HG03135 (cell line): Measurements from ENCODE around the gene OST4.

Experiments used
- ATAC-seq: cut with Tn5 transposase; IDR thresholded peaks from one replicate; pipeline ENCODE4 v1.9.1; 2021; ENCODE audit warnings: mild to moderate bottlenecking, moderate library complexity; ENCODE audit not compliant: unreplicated experiment

OST4 gene

GRCh38 chr2:27027211-27027651, 44.2 kb downstream of the OST4 start:
- no peak for ATAC-seq

DNA sequence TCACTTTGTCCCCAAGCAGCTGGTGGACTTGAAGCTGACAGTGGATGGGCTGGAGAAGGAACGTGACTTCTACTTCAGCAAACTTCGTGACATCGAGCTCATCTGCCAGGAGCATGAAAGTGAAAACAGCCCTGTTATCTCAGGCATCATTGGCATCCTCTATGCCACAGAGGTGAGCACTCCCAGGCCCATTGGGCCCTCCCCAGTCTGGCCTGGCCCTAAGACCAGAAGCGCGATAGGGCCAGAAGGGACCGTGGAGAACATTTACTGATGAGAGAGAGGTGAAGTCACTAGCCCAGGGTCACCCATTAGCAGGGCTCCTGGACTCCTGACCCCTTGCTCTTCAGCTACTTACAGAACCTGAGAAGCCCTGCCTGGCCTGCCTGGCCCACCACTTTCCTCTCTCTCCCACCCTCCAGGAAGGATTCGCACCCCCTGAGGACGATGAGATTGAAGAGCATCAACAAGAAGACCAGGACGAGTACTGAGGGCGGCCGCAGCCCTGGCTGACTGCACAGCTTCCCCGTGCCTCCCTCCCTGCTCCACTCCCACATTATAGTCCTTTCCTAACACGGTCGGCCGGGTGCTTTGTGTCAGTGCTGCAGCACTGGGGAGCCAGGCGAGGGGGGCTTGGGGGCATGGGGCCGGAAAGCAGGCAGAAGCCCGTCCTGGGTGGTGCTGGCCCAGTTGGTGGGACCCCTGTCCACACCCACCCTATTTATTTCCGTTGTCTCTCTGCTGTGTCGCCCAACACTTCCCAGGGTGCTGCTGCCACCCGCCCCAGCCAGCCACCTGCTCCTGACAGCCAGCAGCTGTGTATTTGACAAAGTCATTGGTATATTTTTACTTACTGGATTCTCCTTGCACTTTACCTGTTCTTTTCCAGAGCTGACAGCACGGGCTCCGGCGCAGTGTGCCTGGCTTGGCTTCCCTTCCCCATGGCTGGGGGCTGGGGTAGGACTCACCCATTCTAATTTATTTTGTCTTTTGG, 45.3 kb downstream of the OST4 start:
- no peak for ATAC-seq

DNA sequence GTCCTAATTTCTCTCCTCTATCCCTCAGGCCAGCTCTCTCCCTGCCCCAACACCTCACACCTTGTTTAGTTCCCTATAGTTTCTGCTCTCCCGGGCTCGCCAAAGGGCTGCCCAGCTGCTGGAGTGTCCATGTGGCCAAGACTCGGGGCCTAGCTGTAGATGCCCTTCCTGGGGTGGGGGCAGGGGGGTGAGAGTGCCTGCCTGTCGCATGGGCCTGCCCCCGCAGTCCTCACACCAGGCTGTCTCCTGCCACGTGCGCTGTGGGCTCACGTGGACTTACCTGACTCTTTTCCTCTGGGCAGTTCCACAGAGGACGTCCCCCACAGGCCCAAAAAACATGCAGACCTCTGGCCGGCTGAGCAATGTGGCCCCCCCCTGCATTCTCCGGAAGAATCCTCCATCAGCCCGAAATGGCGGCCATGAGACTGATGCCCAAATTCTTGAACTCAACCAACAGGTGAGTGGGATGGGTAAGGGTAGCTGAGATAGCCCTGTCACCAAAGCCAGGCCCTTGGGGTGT, 46.1 kb downstream of the OST4 start:
- ATAC-seq: no peak

DNA sequence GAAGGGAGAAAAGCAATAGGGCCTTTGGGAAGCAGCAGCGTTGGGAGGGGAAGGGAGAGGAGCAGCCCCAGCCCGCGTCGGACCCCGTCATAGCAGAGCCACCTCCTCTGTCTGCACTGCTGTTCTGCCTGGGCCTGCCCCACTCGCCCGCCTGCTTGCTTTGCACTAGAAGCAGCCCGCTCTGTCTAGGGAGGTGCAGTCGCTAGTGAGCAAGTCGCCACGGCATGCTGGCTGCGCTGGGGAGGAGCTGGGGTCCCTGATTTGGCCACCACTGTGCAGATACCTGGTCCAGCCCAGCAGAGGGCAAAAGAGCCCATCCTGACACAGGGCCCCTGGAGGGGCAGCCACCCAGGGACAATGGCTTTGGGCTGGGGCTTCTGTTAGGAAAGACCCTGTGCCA, 46.6 kb downstream of the OST4 start:
- no peak for ATAC-seq

DNA sequence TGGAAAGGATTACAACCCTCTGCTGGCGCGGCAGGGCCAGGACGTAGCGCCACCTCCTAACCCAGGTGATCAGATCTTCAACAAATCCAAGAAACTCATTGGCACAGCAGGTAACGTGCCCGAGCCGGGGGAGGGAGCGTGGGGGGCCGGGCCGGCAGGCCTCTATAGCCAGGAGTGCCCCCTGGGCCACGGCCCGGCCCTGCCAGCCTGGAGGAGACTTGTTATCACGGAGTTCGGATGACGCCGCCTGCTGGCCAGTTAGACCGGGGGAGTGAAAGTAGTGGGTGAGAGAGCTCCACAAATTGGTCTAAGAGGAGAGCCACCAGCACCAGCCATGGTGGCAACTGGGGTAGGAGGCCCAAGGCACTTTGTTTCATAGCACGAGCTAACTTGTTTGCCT, 47.3 kb downstream of the OST4 start:
- no peak for ATAC-seq

DNA sequence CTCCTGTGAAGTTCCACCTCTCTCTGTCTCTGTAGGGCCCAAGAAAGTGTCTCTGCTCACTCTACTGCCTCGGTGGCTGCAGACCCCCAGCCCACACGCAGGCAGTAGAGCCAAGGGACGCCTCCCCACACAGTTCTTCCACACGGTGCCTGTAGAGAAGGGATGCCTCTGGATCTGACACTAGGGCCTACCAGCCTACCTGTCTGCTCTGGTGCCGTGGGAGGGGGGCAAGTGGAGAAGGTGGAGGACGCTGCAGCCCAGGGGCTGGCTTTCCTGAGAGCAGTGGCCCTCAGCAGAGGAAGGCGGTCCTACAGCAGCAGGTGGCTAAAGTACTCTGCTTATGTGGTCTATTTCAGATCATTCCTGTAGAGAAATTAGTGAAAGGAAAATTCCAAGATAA, 47.7 kb downstream of the OST4 start:
- ATAC-seq: no peak

GRCh38 chr2:27021253-27022049, 50.0 kb downstream of the OST4 start:
- ATAC-seq: no peak
